Gastrocnemius medialis (tissue), 4 donors: Measurements from ENCODE around the gene DCAF4L1. TPM values are rescaled to one million over a fixed set of nuclear protein-coding genes. Genes with fewer than 3 reads are reported as not detected.

ENCODE experiments used
- ATAC-seq, 2 donors: fragments of 150-250 bp; one replicate each; pipeline ENCODE4 v1.9.1; 2016
- DNase-seq, 2 donors: peaks; one replicate each; pipeline ENCODE4 v3.0.0-alpha.2; 2019
- H3K27ac ChIP-seq, 4 donors: fragments of 200-600 bp; sonication (generic); 1 replicate in 1 of 4; 2 replicates in 3 of 4; pipeline ENCODE4 v1.5.1; 2016 to 2018; ENCODE audit warnings: mild to moderate bottlenecking in 2 of 4, moderate library complexity in 1 of 4
- H3K27me3 ChIP-seq, 3 donors: fragments of 200-600 bp; sonication (generic) in 2 of 3; 1 replicate in 1 of 3; 2 replicates in 2 of 3; pipeline versions ENCODE4 v1.5.1 to v1.6.0; 2016 to 2019; ENCODE audit warnings: mild to moderate bottlenecking in 1 of 3, moderate library complexity in 1 of 3
- H3K36me3 ChIP-seq, 2 donors: fragments of 200-600 bp; sonication (generic) in 1 of 2; one replicate each; pipeline ENCODE4 v1.5.1; 2017 to 2018
- H3K4me1 ChIP-seq, 2 donors: fragments of 200-600 bp; sonication (generic) in 1 of 2; one replicate each; pipeline ENCODE4 v1.5.1; 2016 to 2017; ENCODE audit warnings: mild to moderate bottlenecking in 2 of 2
- H3K4me3 ChIP-seq, 4 donors: fragments of 200-600 bp; sonication (generic) in 3 of 4; 1 replicate in 1 of 4; 2 replicates in 3 of 4; pipeline ENCODE4 v1.5.1; 2016 to 2019; ENCODE audit warnings: mild to moderate bottlenecking in 2 of 4
- H3K9me3 ChIP-seq, 3 donors: fragments of 200-600 bp; sonication (generic) in 2 of 3; 1 replicate in 1 of 3; 2 replicates in 2 of 3; pipeline ENCODE4 v1.5.1; 2016 to 2019
- CTCF ChIP-seq, 5 experiments: fragments of 450-650 bp in 3 of 5; fragments of 200-600 bp in 2 of 5; sonication (generic) in 2 of 5; IDR thresholded peaks in 4 of 5; conservative IDR thresholded peaks in 1 of 5; 1 replicate in 4 of 5; 2 replicates in 1 of 5; pipeline ENCODE4 v1.5.1; 2016 to 2019; ENCODE audit warnings: antibody characterized with exemption in 5 of 5, mild to moderate bottlenecking in 3 of 5, moderate library complexity in 3 of 5
- POLR2A ChIP-seq, 2 donors: fragments of 450-650 bp; IDR thresholded peaks; one replicate each; pipeline ENCODE4 v1.6.1; 2017; ENCODE audit warnings: antibody characterized with exemption in 2 of 2, mild to moderate bottlenecking in 2 of 2, moderate library complexity in 2 of 2
- in situ Hi-C, 4 donors: fragments of 200-750 bp; cut with MboI; loops; one replicate each; pipeline versions ENCODE4 v1.15.0 to v1.8.0; 2017; ENCODE audit warnings: low sequenced_read_pairs in 4 of 4
- intact Hi-C: fragments of 100-400 bp; cut with DNase I; formaldehyde crosslinking; loops from one replicate; pipeline ENCODE4 v1.15.1; 2023; ENCODE audit warnings: low total_unique reads
- total RNA-seq, 4 donors: library from RNA; depleted of rRNA; stranded (reverse); fragments of >200 nt; gene quantifications; one replicate each; pipeline versions ENCODE4 v1.1.0 to v1.2.3, GENCODE V29; 2016

The DCAF4L1 gene
- total RNA-seq, 4 donors from 2014 or later, result 0.20 to 1.7 (median 0.70) TPM

DNA sequence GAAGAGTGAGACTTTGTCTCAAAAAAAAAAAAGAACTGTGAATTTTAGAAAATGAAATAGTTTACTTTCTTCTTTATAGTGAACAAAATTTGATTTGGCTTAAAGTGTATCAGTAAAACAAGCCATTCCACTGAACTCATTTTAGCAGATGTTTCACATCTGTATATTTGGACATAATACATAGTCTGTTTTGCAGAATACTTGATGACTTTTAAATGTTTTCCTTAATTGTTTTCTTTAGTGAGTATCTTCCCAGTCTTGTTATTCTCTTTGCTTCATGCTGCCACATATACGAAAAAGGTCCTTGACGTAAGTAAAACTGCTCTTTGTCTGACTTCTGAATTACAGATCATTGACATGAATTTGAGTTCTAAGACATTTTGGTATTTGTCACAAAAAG, 38.0 kb upstream of the DCAF4L1 start:
- peaks cover 10 to 19% of the 10 kb centered on the region in 2 donors for H3K4me1 ChIP-seq
- H3K9me3 ChIP-seq, result no peaks in the 10 kb centered on the region
- ATAC-seq (no peak), DNase-seq (no peak)
- in situ Hi-C loops, result no loop called here
- no peaks in the 10 kb centered on the region for H3K27me3 ChIP-seq
- H3K36me3 ChIP-seq, result peaks cover 0 to 40% of the 10 kb centered on the region in 2 donors
- no peak overlapping the region for H3K4me3 ChIP-seq
- TF ChIP-seq POLR2A (IDR thresholded peaks at IDR 0.05) (no peak), CTCF (IDR thresholded peaks at IDR 0.05 in 4 of 5, conservative IDR thresholded peaks at IDR 0.05 in 1 of 5) (no peak)
- intact Hi-C loops, result no loop called here
- no peak overlapping the region for H3K27ac ChIP-seq

DNA sequence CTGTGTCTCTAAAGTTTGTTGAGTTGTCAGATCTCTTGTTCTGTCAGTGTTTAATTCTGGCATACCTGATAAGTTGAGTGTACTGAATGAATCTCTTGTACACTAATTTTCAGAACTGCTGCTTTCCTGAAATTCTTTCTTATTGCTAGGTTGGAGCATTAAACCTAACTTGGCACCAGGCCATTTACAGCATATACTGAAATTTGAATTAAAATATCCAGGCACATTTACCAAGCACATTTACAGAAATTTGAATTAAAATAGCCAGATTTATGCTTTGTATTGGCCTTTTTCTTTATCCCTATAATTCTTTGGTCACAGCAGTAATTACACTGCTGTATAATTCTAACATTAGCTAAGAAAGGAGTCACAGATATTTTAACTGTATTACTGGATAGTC, 37.5 kb upstream of the DCAF4L1 start:
- no peak for ATAC-seq

DNA sequence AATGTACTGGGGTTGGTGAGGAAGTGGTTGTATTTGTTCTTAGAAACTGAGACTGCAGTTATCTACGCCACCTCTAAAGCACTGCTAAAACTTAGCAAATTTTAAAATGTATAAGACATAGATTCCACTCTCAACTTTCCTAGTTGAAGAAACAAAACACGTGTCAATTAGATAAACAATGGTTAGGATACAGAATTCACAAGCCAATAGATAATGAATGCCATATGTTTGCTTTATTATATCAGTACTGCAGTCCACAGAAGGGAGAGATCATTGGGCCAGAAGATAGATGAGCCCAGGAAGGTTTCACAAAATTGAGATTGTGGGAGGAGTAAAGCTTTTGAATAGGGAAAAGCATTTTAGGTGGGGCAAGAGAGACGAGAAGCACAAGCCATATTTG, 32.0 kb upstream of the DCAF4L1 start:
- Histone ChIP-seq H3K36me3 (peaks cover 0 to 70% of the 10 kb centered on the region in 2 donors), H3K27me3 (no peaks in the 10 kb centered on the region)
- in situ Hi-C loops, result no loop called here

More for the DNA sequence above, 37.5 kb upstream of the DCAF4L1 start:
- intact Hi-C loops (no loop called here), in situ Hi-C loops (no loop called here)
- Histone ChIP-seq H3K36me3 (peaks cover 0 to 40% of the 10 kb centered on the region in 2 donors), H3K9me3 (no peaks in the 10 kb centered on the region), H3K27me3 (no peaks in the 10 kb centered on the region), H3K27ac (no peak overlapping the region), H3K4me3 (no peak overlapping the region), H3K4me1 (peaks cover 10 to 16% of the 10 kb centered on the region in 2 donors)
- no peak for TF ChIP-seq POLR2A (IDR thresholded peaks at IDR 0.05)
- TF ChIP-seq CTCF (IDR thresholded peaks at IDR 0.05 in 4 of 5, conservative IDR thresholded peaks at IDR 0.05 in 1 of 5), result no peak
- DNase-seq, result no peak

GRCh38 chr4:41957634-41958033, 23.9 kb upstream of the DCAF4L1 start:
- TF ChIP-seq CTCF (IDR thresholded peaks at IDR 0.05 in 4 of 5, conservative IDR thresholded peaks at IDR 0.05 in 1 of 5) (peak in 3 of 5 experiments; percentile 6 to 29 (median 10)), POLR2A (IDR thresholded peaks at IDR 0.05) (no peak)
- Histone ChIP-seq H3K4me3 (no peak overlapping the region), H3K4me1 (no peaks in the 10 kb centered on the region), H3K27ac (no peak overlapping the region), H3K9me3 (no peaks in the 10 kb centered on the region), H3K27me3 (no peaks in the 10 kb centered on the region), H3K36me3 (peaks cover 0 to 19% of the 10 kb centered on the region in 2 donors)
- in situ Hi-C loops (loop anchor here in 1 of 4 donors (10.0 kb wide), 1 partner anchor 57 kb away; no protein-coding TSS in a partner anchor), intact Hi-C loops (no loop called here)
- ATAC-seq (no peak), DNase-seq (no peak)

More for the DNA sequence above, 32.0 kb upstream of the DCAF4L1 start:
- no peak overlapping the region for H3K27ac ChIP-seq
- intact Hi-C loops, result no loop called here
- peaks cover 5 to 8% of the 10 kb centered on the region in 2 donors for H3K4me1 ChIP-seq
- TF ChIP-seq CTCF (IDR thresholded peaks at IDR 0.05 in 4 of 5, conservative IDR thresholded peaks at IDR 0.05 in 1 of 5), result no peak
- TF ChIP-seq POLR2A (IDR thresholded peaks at IDR 0.05), result no peak
- H3K4me3 ChIP-seq, result no peak overlapping the region
- no peak for DNase-seq
- no peak for ATAC-seq
- no peaks in the 10 kb centered on the region for H3K9me3 ChIP-seq

DNA sequence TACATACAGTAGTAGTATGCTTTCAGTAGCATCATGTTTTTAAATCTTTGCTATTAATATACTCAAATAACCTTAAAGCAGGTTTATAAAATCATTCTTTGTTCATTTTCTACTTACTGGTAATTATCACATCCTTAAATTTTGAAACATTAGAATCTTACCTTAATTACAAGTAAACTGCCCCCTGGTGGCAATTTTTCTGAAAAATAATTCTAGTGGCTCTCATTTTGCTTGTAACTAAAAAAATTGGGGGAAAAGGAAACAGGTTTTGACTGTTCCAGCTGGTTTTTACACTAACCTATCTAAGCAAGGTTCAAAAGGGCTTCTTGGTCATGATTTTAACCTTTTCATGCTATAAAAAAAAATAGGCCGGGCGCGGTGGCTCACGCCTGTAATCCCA, 18.5 kb upstream of the DCAF4L1 start:
- TF ChIP-seq CTCF (IDR thresholded peaks at IDR 0.05 in 4 of 5, conservative IDR thresholded peaks at IDR 0.05 in 1 of 5), result no peak
- Histone ChIP-seq H3K4me3 (no peak overlapping the region), H3K9me3 (no peaks in the 10 kb centered on the region), H3K27me3 (no peaks in the 10 kb centered on the region), H3K36me3 (no peaks in the 10 kb centered on the region), H3K4me1 (no peaks in the 10 kb centered on the region), H3K27ac (no peak overlapping the region)
- ATAC-seq (no peak), DNase-seq (no peak)
- in situ Hi-C loops, result no loop called here
- intact Hi-C loops, result no loop called here
